IPS-20b (cell line): ENCODE measurements around the gene ESRRA.

Experiments
- H3K27ac ChIP-seq: one replicate; pipeline ENCODE4 v1.5.1; 2013; ENCODE audit warnings: low read length
- H3K27me3 ChIP-seq: 2 replicates; pipeline ENCODE4 v1.6.1; 2013; ENCODE audit warnings: mild to moderate bottlenecking, low read length, inconsistent platforms; ENCODE audit not compliant: insufficient read depth
- H3K36me3 ChIP-seq: 2 replicates; pipeline ENCODE4 v1.6.1; 2013; ENCODE audit warnings: low read depth, mild to moderate bottlenecking, inconsistent platforms, low read length, moderate library complexity; ENCODE audit not compliant: insufficient read depth
- H3K4me1 ChIP-seq: 2 replicates; pipeline ENCODE4 v1.6.1; 2013; ENCODE audit warnings: mild to moderate bottlenecking, control low read depth, inconsistent platforms, low read length, moderate library complexity; ENCODE audit not compliant: insufficient read depth
- H3K4me3 ChIP-seq: 2 replicates; pipeline ENCODE4 v1.5.1; 2013; ENCODE audit warnings: mild to moderate bottlenecking, low read length, inconsistent platforms
- H3K9ac ChIP-seq: 2 replicates; pipeline ENCODE4 v1.6.1; 2013; ENCODE audit warnings: low read depth, mild to moderate bottlenecking, inconsistent platforms, low read length, moderate library complexity
- H3K9me3 ChIP-seq: 2 replicates; pipeline ENCODE4 v1.6.1; 2013; ENCODE audit warnings: mild to moderate bottlenecking, low read depth, low read length, inconsistent platforms; ENCODE audit not compliant: insufficient read depth

ESRRA gene

GRCh38 chr11:64359712-64360445, 54.6 kb downstream of the ESRRA start:
- peak overlapping the region; percentile 70; the same call in 1 of the 2 replicates for H3K9ac ChIP-seq
- no peaks in the 10 kb centered on the region for H3K27me3 ChIP-seq
- H3K36me3 ChIP-seq: peaks cover 23% of the 10 kb centered on the region
- peaks cover 6% of the 10 kb centered on the region; the same call in 1 of the 2 replicates for H3K4me1 ChIP-seq
- H3K4me3 ChIP-seq: peak overlapping the region; percentile 81
- H3K27ac ChIP-seq: no peak overlapping the region
- H3K9me3 ChIP-seq: no peaks in the 10 kb centered on the region

DNA sequence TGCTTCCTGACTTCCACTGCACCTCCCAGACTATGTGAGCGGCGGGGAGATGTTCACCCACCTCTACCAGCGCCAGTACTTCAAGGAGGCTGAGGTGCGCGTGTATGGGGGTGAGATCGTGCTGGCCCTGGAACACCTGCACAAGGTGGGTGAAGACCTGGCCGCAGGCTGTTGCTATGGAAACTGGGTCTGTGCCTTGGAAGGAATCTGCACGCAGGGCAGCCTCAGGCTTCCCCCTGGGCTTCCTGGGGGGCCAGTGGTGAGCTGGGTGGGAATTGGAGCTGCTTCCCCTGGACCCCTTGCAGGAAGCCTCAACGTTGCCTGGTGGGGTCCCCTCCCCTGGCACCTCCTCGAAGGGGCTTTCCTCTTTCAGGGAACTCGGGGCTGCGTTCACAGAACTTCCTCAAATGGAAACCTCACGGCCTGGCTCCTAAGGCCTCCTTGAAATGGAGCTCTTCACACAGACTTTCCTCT, 55.2 kb downstream of the ESRRA start:
- Histone ChIP-seq H3K36me3 (peaks cover 29% of the 10 kb centered on the region), H3K9ac (no peak overlapping the region), H3K27ac (no peak overlapping the region), H3K9me3 (no peaks in the 10 kb centered on the region), H3K27me3 (no peaks in the 10 kb centered on the region), H3K4me1 (peaks cover 3% of the 10 kb centered on the region; the same call in 1 of the 2 replicates), H3K4me3 (no peak overlapping the region)

DNA sequence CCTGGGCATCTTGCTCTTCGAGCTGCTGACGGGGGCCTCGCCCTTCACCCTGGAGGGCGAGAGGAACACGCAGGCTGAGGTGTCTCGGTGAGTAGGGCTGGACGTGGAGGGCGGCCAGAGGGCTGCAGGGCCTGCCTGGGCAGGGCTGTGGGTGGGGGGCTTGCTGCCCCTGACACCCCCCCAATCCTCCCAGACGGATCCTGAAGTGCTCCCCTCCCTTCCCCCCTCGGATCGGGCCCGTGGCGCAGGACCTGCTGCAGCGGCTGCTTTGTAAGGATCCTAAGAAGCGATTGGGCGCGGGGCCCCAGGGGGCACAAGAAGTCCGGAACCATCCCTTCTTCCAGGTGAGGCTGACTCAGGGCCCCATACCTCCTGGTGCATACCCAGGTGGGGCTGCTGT, 56.3 kb downstream of the ESRRA start:
- Histone ChIP-seq H3K9me3 (no peaks in the 10 kb centered on the region), H3K27ac (no peak overlapping the region), H3K9ac (no peak overlapping the region), H3K4me1 (no peaks in the 10 kb centered on the region; the same call in 1 of the 2 replicates), H3K4me3 (no peak overlapping the region), H3K27me3 (no peaks in the 10 kb centered on the region), H3K36me3 (peaks cover 37% of the 10 kb centered on the region)

- Histone ChIP-seq H3K36me3 (peaks cover 38% of the 10 kb centered on the region), H3K9ac (no peak overlapping the region), H3K27ac (no peak overlapping the region), H3K27me3 (no peaks in the 10 kb centered on the region), H3K4me3 (no peak overlapping the region), H3K9me3 (no peaks in the 10 kb centered on the region), H3K4me1 (no peaks in the 10 kb centered on the region; the same call in 1 of the 2 replicates)
These were observed 57.0 kb downstream of the ESRRA start for GRCh38 chr11:64362339-64362738.

- Histone ChIP-seq H3K9ac (no peak overlapping the region), H3K9me3 (no peaks in the 10 kb centered on the region), H3K4me3 (no peak overlapping the region), H3K4me1 (no peaks in the 10 kb centered on the region), H3K36me3 (peaks cover 38% of the 10 kb centered on the region), H3K27me3 (no peaks in the 10 kb centered on the region), H3K27ac (no peak overlapping the region)
These were observed 59.1 kb downstream of the ESRRA start for GRCh38 chr11:64364435-64364834.

- Histone ChIP-seq H3K27ac (no peak overlapping the region), H3K9ac (no peak overlapping the region), H3K4me3 (no peak overlapping the region), H3K36me3 (peaks cover 38% of the 10 kb centered on the region), H3K4me1 (no peaks in the 10 kb centered on the region), H3K27me3 (no peaks in the 10 kb centered on the region), H3K9me3 (no peaks in the 10 kb centered on the region)
These were observed 59.6 kb downstream of the ESRRA start for GRCh38 chr11:64364911-64365310.
